ENCODE results near the gene TBC1D14.

The TBC1D14 gene

DNA sequence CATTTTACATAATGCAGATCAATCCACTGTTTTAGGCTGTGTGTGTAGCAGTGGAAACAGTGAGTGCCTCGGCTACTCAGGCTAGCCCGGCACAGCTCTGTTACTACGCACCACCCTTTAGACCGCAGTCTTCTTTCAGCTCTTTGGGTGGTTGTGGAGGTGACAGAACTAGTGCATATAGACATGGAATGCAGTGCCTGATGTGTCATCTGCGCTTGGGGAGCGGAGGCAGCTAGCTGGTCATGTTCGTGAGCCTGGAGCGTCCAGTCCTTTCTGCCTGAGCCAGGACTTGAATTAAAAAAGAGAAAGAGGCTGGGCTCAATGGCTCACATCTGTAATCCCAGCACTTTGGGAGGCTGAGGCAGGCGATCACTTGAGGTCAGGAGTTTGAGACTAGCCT, 4.8 kb downstream of the TBC1D14 start:
- no peaks in the 10 kb centered on the region; the same call in 1 of the 2 replicates for H3K36me3 ChIP-seq
- H3K9me3 ChIP-seq (ENCODE audit: severe bottlenecking): peaks cover 3% of the 10 kb centered on the region
- H3K4me3 ChIP-seq (ENCODE audit: low read depth, low read length): no peak overlapping the region
- H3K27me3 ChIP-seq (ENCODE audit: insufficient read depth, low read depth, severe bottlenecking): no peaks in the 10 kb centered on the region
- TF ChIP-seq, protein P1, sequence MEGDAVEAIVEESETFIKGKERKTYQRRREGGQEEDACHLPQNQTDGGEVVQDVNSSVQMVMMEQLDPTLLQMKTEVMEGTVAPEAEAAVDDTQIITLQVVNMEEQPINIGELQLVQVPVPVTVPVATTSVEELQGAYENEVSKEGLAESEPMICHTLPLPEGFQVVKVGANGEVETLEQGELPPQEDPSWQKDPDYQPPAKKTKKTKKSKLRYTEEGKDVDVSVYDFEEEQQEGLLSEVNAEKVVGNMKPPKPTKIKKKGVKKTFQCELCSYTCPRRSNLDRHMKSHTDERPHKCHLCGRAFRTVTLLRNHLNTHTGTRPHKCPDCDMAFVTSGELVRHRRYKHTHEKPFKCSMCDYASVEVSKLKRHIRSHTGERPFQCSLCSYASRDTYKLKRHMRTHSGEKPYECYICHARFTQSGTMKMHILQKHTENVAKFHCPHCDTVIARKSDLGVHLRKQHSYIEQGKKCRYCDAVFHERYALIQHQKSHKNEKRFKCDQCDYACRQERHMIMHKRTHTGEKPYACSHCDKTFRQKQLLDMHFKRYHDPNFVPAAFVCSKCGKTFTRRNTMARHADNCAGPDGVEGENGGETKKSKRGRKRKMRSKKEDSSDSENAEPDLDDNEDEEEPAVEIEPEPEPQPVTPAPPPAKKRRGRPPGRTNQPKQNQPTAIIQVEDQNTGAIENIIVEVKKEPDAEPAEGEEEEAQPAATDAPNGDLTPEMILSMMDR (IDR thresholded peaks at IDR 0.05; ENCODE audit: low read depth, low read length): no peak
- H3K27ac ChIP-seq: no peak overlapping the region
- DNase-seq: no peak

DNA sequence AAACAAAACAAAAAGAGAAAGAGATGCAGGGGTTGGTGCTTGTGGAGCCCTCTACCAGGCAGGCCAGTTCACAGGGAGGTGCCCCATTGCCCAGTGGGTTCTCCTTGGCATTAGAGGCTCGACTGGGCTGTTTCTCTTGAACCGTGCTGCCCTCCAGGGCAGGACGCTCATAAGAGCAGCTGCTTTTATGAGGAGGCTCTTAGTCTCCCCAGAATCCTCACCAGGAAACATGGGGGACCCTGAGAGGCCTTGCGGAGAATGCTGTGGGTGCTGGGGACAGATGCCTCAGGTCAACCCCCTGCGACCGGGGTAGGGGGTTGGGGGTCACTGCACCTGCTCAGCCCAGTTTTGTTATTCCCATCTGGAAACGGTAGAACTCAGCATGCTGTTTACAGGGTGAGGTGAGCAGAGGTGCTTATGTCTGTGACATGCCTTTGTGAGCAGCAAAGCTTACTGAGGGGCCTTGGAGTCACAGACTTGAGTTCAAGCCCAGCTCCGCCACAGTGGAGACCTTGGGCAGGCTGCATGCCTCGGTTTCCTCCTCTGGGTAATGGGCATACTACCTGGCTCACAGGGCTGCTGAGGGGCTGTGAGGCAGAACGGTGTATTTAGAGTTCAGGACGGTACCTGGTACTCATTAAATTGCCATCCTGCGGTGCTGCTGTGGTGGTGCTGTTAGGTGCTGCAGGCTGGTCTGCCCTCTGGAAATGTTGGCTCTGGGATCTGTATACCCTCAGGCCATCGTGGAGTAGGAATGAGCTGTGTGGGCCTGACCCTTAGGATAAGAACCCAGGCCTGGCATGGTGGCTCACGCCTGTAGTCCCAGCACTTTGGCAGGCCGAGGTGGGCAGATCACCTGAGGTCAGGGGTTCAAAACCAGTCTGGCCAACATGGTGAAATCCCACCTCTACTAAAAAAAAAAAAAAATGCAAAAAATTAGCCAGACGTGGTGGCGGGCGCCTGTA, 5.7 kb downstream of the TBC1D14 start:
- H3K27ac ChIP-seq: no peak overlapping the region
- H3K4me3 ChIP-seq (ENCODE audit: low read depth, low read length): no peak overlapping the region
- H3K27me3 ChIP-seq (ENCODE audit: insufficient read depth, low read depth, severe bottlenecking): no peaks in the 10 kb centered on the region
- no peaks in the 10 kb centered on the region; the same call in 1 of the 2 replicates for H3K36me3 ChIP-seq
- DNase-seq: no peak
- H3K9me3 ChIP-seq (ENCODE audit: severe bottlenecking): peaks cover 3% of the 10 kb centered on the region
- TF ChIP-seq, protein P1 (IDR thresholded peaks at IDR 0.05; ENCODE audit: low read depth, low read length): no peak

DNA sequence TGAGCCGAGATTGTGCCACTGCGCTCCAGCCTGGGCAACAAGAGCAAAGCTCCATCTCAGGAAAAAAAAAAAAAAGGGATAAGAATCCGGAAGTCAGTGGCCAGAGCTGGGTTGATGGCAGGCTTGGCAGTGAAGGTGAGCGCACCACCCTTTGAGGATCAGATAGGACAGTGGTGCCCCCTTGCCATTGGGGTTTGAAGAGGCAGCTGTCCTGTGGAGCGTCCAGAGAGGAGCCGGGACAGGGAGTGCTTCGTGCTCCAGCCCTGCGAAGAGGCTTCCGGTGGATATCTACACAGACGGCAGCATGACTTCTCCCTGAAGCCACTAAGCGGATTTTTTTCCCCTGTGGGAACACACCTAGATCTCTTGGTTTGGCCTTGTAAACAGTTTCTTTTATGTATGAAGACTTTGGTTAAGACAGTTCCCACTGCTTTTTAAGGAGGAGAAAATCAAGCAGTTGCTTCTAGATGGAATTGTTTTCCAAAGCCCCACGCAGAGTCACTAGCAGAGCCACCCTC, 6.5 kb downstream of the TBC1D14 start:
- TF ChIP-seq, protein P1 (IDR thresholded peaks at IDR 0.05; ENCODE audit: low read depth, low read length): no peak
- Histone ChIP-seq H3K27ac (peak overlapping the region; percentile 50), H3K4me3 (ENCODE audit: low read depth, low read length) (no peak overlapping the region)

DNA sequence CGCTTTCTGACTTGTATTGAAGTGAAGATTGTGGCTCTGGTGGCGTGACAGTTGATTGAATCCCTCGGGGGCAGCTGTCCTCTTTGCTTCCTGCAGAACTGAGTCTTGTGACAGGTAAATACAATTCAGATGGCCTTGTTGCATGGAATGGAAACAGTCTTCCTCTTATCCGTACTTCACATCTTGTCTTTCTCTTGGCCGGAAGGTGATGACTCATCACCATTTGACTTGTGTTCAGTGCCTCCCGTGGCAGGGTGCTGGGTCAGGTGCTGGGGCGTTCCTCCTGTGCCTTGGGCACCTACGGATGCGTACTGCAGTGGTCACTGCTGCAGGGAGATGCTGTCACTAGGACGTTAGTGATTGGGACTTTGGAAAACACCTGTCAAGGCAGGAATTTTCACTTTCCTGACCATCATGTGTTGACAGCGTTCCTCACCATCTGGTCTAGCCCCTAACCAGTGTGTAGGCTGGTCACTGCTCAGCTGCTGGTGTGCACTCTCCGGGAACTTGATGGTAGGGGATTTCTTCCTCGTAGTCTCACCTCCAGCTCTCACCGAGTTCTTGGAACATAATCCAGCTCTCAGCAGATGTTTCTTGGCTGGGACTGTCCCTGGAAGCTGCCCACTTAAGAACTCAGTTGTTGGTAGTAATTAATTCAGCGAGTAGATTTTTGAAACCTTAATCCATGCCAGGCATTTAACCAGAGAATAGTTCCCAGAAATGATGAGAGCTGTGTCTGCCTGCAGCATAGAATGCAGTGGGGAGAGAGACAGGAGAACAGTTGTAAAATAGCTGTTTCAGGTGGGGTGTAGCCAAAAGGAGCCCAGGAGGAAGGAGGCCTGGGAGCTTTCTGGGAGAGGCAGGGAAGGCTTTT, 7.2 kb downstream of the TBC1D14 start:
- peaks cover 3% of the 10 kb centered on the region for H3K9me3 ChIP-seq (ENCODE audit: severe bottlenecking)
- no peaks in the 10 kb centered on the region for H3K36me3 ChIP-seq
- H3K4me3 ChIP-seq (ENCODE audit: low read depth, low read length): no peak overlapping the region
- H3K27ac ChIP-seq: peak overlapping the region; percentile 50
- peak; percentile 49 for DNase-seq
- TF ChIP-seq, protein P1 (IDR thresholded peaks at IDR 0.05; ENCODE audit: low read depth, low read length): no peak
- no peaks in the 10 kb centered on the region for H3K27me3 ChIP-seq (ENCODE audit: insufficient read depth, low read depth, severe bottlenecking)

More for the DNA sequence above, 6.5 kb downstream of the TBC1D14 start:
- DNase-seq: no peak
- Histone ChIP-seq H3K27me3 (ENCODE audit: insufficient read depth, low read depth, severe bottlenecking) (no peaks in the 10 kb centered on the region), H3K36me3 (no peaks in the 10 kb centered on the region; the same call in 1 of the 2 replicates), H3K9me3 (ENCODE audit: severe bottlenecking) (peaks cover 3% of the 10 kb centered on the region)

DNA sequence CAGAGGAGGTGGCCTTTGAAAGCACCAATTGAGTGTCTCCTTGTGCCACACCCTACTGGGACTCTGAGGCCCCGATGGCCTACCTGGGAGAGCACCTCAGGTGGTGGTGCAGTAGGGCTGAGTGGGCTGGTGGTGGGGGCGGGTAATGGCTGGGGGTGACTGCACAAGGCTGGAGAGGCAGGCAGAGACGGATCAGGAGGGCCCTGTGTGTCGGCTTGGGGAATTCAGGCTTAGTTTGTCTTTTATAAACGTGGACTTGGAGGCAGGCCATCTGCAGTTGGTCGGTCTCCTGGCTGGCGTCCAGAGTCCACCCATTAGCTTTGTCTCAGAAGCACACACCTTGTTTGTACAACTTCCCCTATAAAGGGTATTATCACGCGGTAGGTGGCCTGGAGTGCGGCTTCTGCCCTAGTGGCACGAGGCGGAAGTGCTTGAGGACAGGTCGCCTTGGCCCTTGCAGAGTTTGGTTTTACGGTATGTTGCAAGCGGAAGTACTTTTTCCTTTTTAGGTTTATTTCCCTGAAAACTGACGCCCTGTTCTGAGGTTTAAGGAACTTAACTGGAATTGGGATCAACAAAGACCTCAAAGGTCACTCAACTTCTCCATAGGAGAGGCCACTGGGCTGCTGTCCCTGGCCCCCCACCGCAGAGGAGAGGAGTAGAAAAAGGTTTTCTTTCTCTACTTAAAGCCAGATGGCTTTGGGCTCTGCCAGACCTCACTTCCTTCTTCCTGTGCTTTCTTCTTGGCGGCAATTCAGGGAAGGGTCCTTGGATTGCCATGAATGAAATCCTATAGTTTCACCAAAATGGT, 8.0 kb downstream of the TBC1D14 start:
- peak; percentile 47 for DNase-seq
- no peaks in the 10 kb centered on the region for H3K36me3 ChIP-seq
- H3K27ac ChIP-seq: peak overlapping the region; percentile 50
- H3K27me3 ChIP-seq (ENCODE audit: insufficient read depth, low read depth, severe bottlenecking): no peaks in the 10 kb centered on the region
- peaks cover 3% of the 10 kb centered on the region for H3K9me3 ChIP-seq (ENCODE audit: severe bottlenecking)
- TF ChIP-seq, protein P1 (IDR thresholded peaks at IDR 0.05; ENCODE audit: low read depth, low read length): peak; percentile 66
- H3K4me3 ChIP-seq (ENCODE audit: low read depth, low read length): no peak overlapping the region
